CD4-positive, alpha-beta T cell treated with Interleukin-6 at 100 ng/mL for 8 hours (primary cell): ENCODE data around the gene EML3.
"Not testable (repeated sequence)": the region's sequence is repeated elsewhere in the genome, so short reads cannot be mapped to it uniquely, and the experiment has no call there.

Experiments
- DNase-seq: peaks from one replicate; pipeline ENCODE4 v3.0.0-alpha.2; 2020; ENCODE audit warnings: mixed read lengths, low spot score

Gene EML3

GRCh38 chr11:62573006-62573591, 39.5 kb downstream of the EML3 start:
- DNase-seq: no peak

- DNase-seq: no peak
Measured at GRCh38 chr11:62572431-62572830, 40.1 kb downstream of the EML3 start.

- DNase-seq: not testable (repeated sequence)
Measured at GRCh38 chr11:62571493-62571892, 41.1 kb downstream of the EML3 start.

GRCh38 chr11:62570903-62571302, 41.7 kb downstream of the EML3 start:
- DNase-seq: not testable (repeated sequence)

GRCh38 chr11:62569611-62570010, 43.0 kb downstream of the EML3 start:
- no peak for DNase-seq

- DNase-seq: no peak
Measured at GRCh38 chr11:62567018-62567633, 45.4 kb downstream of the EML3 start.

GRCh38 chr11:62566247-62566646, 46.3 kb downstream of the EML3 start:
- DNase-seq: no peak

- no peak for DNase-seq
Measured at GRCh38 chr11:62565100-62565802, 47.3 kb downstream of the EML3 start.

- not testable (repeated sequence) for DNase-seq
Measured at GRCh38 chr11:62561677-62562230, 50.8 kb downstream of the EML3 start.

GRCh38 chr11:62560566-62561103, 51.9 kb downstream of the EML3 start:
- peak; percentile 79 for DNase-seq

- not testable (repeated sequence) for DNase-seq
Measured at GRCh38 chr11:62559626-62560025, 52.9 kb downstream of the EML3 start.

- no peak for DNase-seq
Measured at GRCh38 chr11:62559204-62559603, 53.4 kb downstream of the EML3 start.

- no peak for DNase-seq
Measured at GRCh38 chr11:62558669-62559068, 53.9 kb downstream of the EML3 start.

GRCh38 chr11:62556875-62557631, 55.5 kb downstream of the EML3 start:
- DNase-seq: peak; percentile 76

- peak; percentile 90 for DNase-seq
Measured at GRCh38 chr11:62556108-62556874, 56.3 kb downstream of the EML3 start.

GRCh38 chr11:62555464-62556107, 57.0 kb downstream of the EML3 start:
- peak; percentile 76 for DNase-seq

- no peak for DNase-seq
Measured at GRCh38 chr11:62554387-62555167, 58.0 kb downstream of the EML3 start.

GRCh38 chr11:62553839-62554361, 58.7 kb downstream of the EML3 start:
- DNase-seq: no peak

- DNase-seq: peak; percentile 75
Measured at GRCh38 chr11:62553080-62553838, 59.3 kb downstream of the EML3 start.
